DMS114 treated with DMSO at 0.1 percent for 48 hours (cell line): Measurements from ENCODE around the gene PPM1E.
"Not testable (repeated sequence)": the region's sequence is repeated elsewhere in the genome, so short reads cannot be mapped to it uniquely, and the experiment has no call there.

Experiments
- DNase-seq: peaks from one replicate; lab custom pipeline; 2025; ENCODE audit not compliant: unreplicated experiment; lab: John Stamatoyannopoulos, UW

PPM1E gene

GRCh38 chr17:58778482-58778881, 22.8 kb downstream of the PPM1E start:
- not testable (repeated sequence) for DNase-seq

GRCh38 chr17:58779446-58779845, 23.8 kb downstream of the PPM1E start:
- DNase-seq = no peak

- no peak for DNase-seq
Measured at GRCh38 chr17:58783380-58783779, 27.7 kb downstream of the PPM1E start.

- DNase-seq = no peak
Measured at GRCh38 chr17:58785097-58785496, 29.4 kb downstream of the PPM1E start.

GRCh38 chr17:58786586-58787295, 31.1 kb downstream of the PPM1E start:
- no peak for DNase-seq

DNA sequence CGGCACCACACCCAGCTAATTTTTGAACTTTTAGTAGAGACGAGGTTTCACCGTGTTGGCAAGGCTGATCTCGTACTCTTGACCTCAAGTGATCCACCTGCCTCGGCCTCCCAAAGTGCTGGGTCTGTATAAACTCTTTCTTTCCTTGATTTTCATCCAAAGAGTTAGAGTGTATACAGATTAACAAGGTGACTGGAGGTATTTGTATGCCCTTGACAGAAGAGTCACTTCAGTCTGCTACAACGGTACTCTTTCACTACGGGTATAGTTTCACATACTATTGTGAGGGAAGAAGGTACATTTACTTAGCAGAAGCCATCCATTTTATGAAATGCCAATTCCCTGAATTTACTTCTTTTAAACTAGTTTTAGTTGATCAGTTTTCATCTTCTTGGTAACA, 32.5 kb downstream of the PPM1E start:
- DNase-seq = no peak

GRCh38 chr17:58789160-58789559, 33.5 kb downstream of the PPM1E start:
- DNase-seq = no peak

- no peak for DNase-seq
Measured at GRCh38 chr17:58789831-58790230, 34.2 kb downstream of the PPM1E start.

DNA sequence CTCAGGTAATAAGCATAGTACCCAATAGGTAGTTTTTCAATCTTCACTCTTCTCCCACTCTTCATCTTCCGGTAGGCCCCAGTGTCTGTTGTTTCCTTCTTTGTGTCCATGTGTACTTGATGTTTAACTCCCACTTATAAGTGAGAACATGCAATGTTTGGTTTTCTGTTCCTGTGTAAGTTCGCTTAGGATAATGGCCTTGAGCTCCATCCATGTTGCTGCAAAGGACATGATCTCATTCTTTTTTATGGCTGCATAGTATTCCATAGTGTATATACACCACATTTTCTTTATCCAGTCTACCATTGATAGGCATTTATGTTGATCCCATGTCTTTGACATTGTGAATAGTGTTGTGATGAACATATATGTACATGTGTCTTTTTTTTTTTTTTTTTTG, 38.9 kb downstream of the PPM1E start:
- DNase-seq = not testable (repeated sequence)

DNA sequence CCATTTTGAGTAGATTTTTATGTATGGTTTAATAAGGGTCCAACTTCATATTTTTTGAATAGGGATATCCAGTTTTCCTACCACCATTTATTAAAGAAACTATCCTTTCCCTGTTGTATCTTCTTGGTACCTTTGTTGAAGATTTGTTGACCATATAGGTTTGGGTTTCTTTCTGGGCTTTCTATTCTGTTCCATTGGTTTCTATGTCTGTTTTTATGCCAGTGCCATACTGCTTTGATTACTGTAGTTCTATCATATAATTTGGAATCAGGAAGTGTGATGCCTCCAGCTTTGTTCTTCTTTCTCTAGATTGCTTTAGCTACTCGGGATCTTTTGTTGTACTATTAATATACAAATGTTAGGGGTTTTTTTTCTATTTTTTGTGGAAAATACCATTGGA, 46.5 kb downstream of the PPM1E start:
- no peak for DNase-seq

DNA sequence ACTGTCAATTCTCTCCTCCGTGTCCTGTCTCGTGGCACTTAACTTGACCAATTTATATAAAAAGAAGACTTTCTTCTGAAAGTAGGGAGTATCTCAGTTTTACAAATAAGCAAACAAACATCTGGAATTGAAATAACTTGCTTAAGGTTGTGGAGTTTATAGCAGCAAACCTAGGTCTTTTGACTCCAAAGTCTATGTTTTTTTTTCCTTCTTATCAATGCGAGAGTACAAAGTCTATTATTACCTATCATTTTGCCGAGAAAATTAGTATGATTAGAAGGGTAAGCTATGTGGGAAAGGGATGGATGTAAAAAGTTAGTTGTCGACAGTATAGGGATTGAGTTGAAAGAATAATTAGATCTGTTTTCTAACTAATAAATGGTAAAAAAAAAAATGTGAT, 50.4 kb downstream of the PPM1E start:
- DNase-seq = no peak

DNA sequence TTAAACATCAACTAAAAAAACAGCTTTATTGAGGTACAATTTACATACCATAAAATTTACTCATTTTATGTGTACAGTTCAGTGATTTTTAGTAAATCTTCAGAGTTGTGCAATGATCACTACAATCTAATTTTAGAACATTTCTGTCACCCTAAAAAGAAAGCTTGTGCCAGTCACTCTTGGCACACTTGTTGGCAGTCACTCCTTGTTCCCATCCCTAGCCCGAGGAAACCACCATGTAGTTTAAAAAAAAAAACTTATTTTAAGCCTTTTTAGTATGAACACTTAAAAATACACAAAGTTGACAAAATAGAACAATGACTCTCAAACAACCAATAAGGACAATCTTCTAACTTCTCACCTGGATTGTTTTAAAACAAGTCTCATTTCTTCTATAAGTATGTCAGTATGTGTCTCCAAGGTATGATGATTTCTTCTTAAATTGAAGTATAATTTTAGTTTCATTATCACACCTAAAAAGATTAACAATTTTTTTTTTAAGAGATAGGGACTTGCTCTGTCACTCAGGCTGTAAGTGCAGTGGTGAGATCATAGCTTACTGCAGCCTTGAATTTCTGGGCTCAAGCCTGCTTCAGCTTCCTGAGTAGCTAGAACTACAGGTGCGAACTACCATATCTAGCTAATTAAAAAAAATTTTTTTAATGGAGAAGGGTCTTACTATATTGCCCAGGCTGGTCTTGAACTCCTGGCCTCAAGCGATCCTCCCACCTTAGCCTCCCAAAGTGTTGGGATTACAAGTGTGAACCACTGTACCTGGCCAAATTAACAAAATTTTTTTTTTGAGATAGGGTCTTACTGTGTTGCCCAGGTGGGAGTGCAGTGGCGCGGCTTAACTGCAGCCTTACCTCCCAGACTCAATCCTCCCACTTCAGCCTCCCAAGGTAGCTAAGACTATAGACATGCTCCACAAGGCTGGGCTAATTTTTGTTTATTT, 53.2 kb downstream of the PPM1E start:
- no peak for DNase-seq

GRCh38 chr17:58809564-58809936, 53.9 kb downstream of the PPM1E start:
- DNase-seq = no peak

- no peak for DNase-seq
Measured at GRCh38 chr17:58811290-58811689, 55.6 kb downstream of the PPM1E start.

DNA sequence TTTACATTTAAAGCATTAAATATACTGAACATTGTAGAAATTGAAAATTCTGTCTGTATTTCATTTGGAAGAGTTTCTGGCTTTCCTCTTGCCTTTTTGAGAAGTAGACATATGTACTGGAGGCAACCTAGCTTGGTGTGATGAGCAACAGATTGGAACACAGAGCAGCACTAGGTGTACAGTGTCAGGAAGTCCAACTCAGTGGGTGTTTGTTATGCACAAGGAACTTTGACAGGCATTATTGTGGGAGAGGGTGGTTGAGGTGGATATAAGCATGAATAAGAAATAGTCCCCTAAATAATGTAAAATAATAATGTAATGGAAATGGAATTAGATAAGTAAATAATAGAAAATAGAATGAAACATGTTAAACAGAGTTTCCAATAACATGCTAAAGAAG, 58.1 kb downstream of the PPM1E start:
- no peak for DNase-seq

GRCh38 chr17:58818654-58819053, 63.0 kb downstream of the PPM1E start:
- no peak for DNase-seq

DNA sequence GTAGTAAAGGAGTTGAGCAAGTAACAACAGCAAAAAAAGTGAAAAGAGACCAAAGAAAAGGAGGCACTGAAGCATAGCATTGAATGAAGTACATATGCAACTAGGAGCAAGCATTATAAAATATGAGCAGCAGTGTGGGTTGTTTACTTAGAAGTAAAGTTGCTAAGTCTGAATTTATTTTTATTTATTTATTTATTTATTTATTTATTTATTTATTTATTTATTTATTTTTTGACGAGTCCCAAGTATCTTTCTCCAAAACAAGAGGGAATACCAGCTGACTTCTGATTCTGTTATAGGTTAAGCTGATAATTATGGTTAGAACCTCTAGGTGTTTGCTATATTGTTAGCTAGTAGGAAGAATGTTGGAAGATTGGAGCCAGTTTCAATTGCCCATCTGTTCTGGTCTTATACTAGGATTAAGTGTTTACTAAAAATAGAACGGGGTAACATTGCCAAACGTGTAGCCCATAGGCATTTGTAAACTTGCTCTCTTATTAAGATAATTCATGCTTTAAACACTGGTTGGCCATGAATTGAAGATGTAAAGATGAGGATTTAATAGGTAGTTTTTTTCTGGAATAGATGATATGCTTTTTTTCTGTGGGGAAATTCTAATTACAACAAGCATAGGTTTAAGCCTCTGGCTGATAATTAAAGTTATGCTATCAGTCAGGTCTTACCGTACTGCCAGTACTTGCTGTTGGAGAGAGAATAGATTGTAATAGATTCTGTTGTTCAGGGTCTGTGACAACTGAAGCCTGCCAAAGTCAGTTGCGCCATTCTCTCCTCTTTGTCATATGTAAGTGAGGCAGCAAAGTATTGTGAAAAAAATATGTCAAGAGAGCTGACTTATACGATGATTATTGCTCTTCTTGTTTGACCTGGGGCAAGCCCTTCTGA, 66.7 kb downstream of the PPM1E start:
- DNase-seq = no peak

- no peak for DNase-seq
Measured at GRCh38 chr17:58823051-58823525, 67.4 kb downstream of the PPM1E start.

DNA sequence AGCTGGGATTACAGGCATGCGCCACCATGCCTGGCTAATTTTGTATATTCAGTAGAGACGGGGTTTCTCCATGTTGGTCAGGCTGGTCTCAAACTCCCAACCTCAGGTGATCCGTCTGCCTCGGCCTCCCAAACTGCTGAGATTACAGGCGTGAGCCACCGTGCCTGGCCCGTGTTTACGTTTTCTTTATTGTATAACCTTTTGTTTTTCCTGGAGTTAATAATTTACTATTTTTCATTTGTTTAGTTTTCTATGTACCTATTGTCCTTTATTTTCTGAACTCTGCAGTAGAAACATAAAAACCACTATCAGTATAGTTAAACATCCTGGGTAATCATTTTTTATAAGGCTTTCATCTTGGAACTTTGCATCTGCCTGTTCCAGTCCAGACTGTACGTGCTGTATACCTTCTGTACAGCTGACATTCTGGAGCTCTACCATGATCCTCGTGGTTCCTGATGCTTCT, 73.6 kb downstream of the PPM1E start:
- DNase-seq = no peak

DNA sequence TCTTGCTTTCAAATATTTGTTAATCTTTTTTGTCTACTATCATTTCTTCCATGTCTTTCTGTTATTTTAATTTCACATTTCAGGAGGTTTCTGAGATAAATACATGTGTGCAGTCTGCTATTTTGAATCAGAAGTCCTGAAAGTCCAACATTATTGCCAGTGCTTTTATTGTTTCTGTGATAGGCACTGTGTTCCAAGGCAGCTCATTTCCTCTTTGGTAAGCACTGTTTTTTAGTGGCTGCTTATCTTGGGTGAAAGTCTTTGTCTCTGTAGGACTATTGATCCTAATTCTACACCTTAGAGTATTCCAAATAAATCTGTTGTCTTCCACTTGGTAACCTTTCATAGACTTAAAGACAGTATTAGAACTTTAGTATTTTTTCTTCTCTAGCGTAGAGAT, 76.1 kb downstream of the PPM1E start:
- no peak for DNase-seq

DNA sequence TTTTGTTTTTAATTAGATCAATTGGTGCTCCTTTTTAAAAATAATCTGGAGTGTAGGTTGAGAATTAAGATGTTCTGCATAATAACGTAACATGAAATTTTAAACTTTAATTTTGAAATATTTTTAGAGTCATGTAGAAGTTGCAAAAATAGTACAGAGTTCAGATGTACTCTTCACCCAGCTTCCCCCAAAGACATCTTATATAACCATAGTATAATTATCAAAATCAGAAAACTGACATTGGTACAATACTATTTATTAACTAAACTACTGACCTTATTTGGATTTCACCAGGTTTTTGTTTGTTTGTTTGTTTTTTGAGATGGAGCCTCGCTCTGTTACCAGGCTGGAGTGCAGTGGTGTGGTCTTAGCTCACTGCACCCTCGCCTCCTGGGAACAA, 76.9 kb downstream of the PPM1E start:
- DNase-seq = no peak
